ENCODE measurements around the gene TIMMDC1. TPM values are rescaled to one million over a fixed set of nuclear protein-coding genes. Genes with fewer than 3 reads are reported as not detected.

TIMMDC1 gene
- total RNA-seq, 1 donor from 2014 or later = 73.0 TPM

- TF ChIP-seq CTCF (IDR thresholded peaks at IDR 0.05) = no peak
- no peaks in the 10 kb centered on the region for H3K9me3 Mint-ChIP-seq
- H3K27me3 Mint-ChIP-seq = no peaks in the 10 kb centered on the region
- H3K36me3 Mint-ChIP-seq (ENCODE audit: low read depth) = peaks cover 88% of the 10 kb centered on the region
- H3K4me1 Mint-ChIP-seq = peaks cover 12% of the 10 kb centered on the region
- intact Hi-C loops (cut with micrococcal nuclease) = no loop called here
- POLR2A ChIA-PET = no interaction called here
- H3K27ac Mint-ChIP-seq = no peak overlapping the region
- no peak overlapping the region for H3K4me3 Mint-ChIP-seq
- DNase-seq (no peak), ATAC-seq (ENCODE audit: low read depth) (no peak)
- CTCF ChIA-PET = interaction anchor here (0.6 to 0.7 kb wide), 2 partner anchors 15 to 173 kb away, joined by 3 read pairs; no protein-coding TSS in a partner anchor
These were observed 18.8 kb downstream of the TIMMDC1 start for GRCh38 chr3:119517112-119517511.

GRCh38 chr3:119518026-119518425 is 19.7 kb downstream of the TIMMDC1 start:
- peaks cover 92% of the 10 kb centered on the region for H3K36me3 Mint-ChIP-seq (ENCODE audit: low read depth)
- intact Hi-C loops (cut with micrococcal nuclease) = no loop called here
- TF ChIP-seq CTCF (IDR thresholded peaks at IDR 0.05) = no peak
- H3K27me3 Mint-ChIP-seq = no peaks in the 10 kb centered on the region
- H3K27ac Mint-ChIP-seq = no peak overlapping the region
- POLR2A ChIA-PET = no interaction called here
- no peak for ATAC-seq (ENCODE audit: low read depth)
- no peak overlapping the region for H3K4me3 Mint-ChIP-seq
- no peaks in the 10 kb centered on the region for H3K9me3 Mint-ChIP-seq
- H3K4me1 Mint-ChIP-seq = peaks cover 14% of the 10 kb centered on the region
- DNase-seq = no peak
- CTCF ChIA-PET = no interaction called here

GRCh38 chr3:119524931-119525662 is 26.8 kb downstream of the TIMMDC1 start:
- Mint-ChIP-seq H3K36me3 (ENCODE audit: low read depth) (peaks cover 93% of the 10 kb centered on the region), H3K9me3 (no peaks in the 10 kb centered on the region), H3K27ac (peak overlapping the region; percentile 15), H3K27me3 (no peaks in the 10 kb centered on the region), H3K4me3 (no peak overlapping the region), H3K4me1 (peaks cover 10% of the 10 kb centered on the region)
- ATAC-seq (ENCODE audit: low read depth) = no peak
- intact Hi-C loops (cut with micrococcal nuclease) = loop anchor here (1.0 kb wide), 4 partner anchors 13 to 156 kb away; partner anchors contain the start of genes CD80 and COX17
- CTCF ChIA-PET = interaction anchor here (0.9 to 2.2 kb wide), 8 partner anchors 9 to 165 kb away, joined by 3 to 10 read pairs (median 4); partner anchors contain the start of gene COX17
- POLR2A ChIA-PET = interaction anchor here (1.4 to 1.6 kb wide), 2 partner anchors 54 to 151 kb away, joined by 3 to 4 read pairs; partner anchors contain the start of gene ADPRH
- DNase-seq = no peak
- no peak for TF ChIP-seq CTCF (IDR thresholded peaks at IDR 0.05)

- Mint-ChIP-seq H3K27ac (no peak overlapping the region), H3K9me3 (no peaks in the 10 kb centered on the region), H3K4me3 (no peak overlapping the region), H3K27me3 (no peaks in the 10 kb centered on the region), H3K36me3 (ENCODE audit: low read depth) (peaks cover 92% of the 10 kb centered on the region), H3K4me1 (peaks cover 13% of the 10 kb centered on the region)
- ATAC-seq (ENCODE audit: low read depth) (no peak), DNase-seq (no peak)
- intact Hi-C loops (cut with micrococcal nuclease) = no loop called here
- ChIA-PET POLR2A (no interaction called here), CTCF (no interaction called here)
- TF ChIP-seq CTCF (IDR thresholded peaks at IDR 0.05) = no peak
These were observed 29.4 kb downstream of the TIMMDC1 start for GRCh38 chr3:119527714-119528113.

- H3K4me3 Mint-ChIP-seq = no peak overlapping the region
- peaks cover 17% of the 10 kb centered on the region for H3K4me1 Mint-ChIP-seq
- no peaks in the 10 kb centered on the region for H3K27me3 Mint-ChIP-seq
- no peak overlapping the region for H3K27ac Mint-ChIP-seq
- DNase-seq = no peak
- CTCF ChIA-PET = interaction anchor here (0.9 to 1.1 kb wide), 2 partner anchors 133 to 151 kb away, joined by 3 to 4 read pairs; no protein-coding TSS in a partner anchor
- intact Hi-C loops (cut with micrococcal nuclease) = no loop called here
- no peak for ATAC-seq (ENCODE audit: low read depth)
- H3K36me3 Mint-ChIP-seq (ENCODE audit: low read depth) = peaks cover 89% of the 10 kb centered on the region
- H3K9me3 Mint-ChIP-seq = no peaks in the 10 kb centered on the region
- POLR2A ChIA-PET = interaction anchor here (1.0 kb wide), 2 partner anchors 32 to 110 kb away, joined by 3 read pairs; partner anchors contain the start of gene TIMMDC1
- TF ChIP-seq CTCF (IDR thresholded peaks at IDR 0.05) = no peak
These were observed 31.5 kb downstream of the TIMMDC1 start for GRCh38 chr3:119529883-119530282.
